ENCODE measurements around the gene FCHO1.
"Not testable (repeated sequence)": the region's sequence is repeated elsewhere in the genome, so short reads cannot be mapped to it uniquely, and the experiment has no call there.

DNA sequence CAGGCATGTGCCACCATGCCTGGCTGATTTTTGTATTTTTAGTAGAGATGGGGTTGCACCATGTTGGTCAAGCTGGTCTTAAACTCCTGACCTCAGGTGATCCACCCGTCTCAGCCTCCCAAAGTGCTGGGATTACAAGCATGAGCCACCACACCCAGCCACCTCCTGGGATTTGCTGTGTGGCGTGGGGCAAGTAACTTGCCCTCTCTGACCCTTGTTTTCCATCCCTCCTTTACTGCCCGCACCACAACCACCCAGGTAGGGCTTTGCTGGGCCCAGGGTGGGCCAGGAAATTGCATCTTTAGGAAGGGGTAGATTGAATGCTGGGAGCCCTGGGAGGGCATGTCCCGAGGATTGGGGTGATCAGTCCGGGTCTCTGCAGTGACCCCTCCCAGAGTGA, 32.4 kb downstream of the FCHO1 start:
- not testable (repeated sequence) for TF ChIP-seq SUZ12 (IDR thresholded peaks at IDR 0.05); SP1 (IDR thresholded peaks at IDR 0.05); BHLHE40 (IDR thresholded peaks at IDR 0.05; ENCODE audit: borderline replicate concordance); FOXM1 (IDR thresholded peaks at IDR 0.05; ENCODE audit: borderline replicate concordance); ZNF384 (IDR thresholded peaks at IDR 0.05); TARDBP (IDR thresholded peaks at IDR 0.05); FOXA1 (IDR thresholded peaks at IDR 0.05); ARNT (IDR thresholded peaks at IDR 0.05); NFRKB (IDR thresholded peaks at IDR 0.05)
- TF ChIP-seq, protein P1, sequence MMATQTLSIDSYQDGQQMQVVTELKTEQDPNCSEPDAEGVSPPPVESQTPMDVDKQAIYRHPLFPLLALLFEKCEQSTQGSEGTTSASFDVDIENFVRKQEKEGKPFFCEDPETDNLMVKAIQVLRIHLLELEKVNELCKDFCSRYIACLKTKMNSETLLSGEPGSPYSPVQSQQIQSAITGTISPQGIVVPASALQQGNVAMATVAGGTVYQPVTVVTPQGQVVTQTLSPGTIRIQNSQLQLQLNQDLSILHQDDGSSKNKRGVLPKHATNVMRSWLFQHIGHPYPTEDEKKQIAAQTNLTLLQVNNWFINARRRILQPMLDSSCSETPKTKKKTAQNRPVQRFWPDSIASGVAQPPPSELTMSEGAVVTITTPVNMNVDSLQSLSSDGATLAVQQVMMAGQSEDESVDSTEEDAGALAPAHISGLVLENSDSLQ (IDR thresholded peaks at IDR 0.05) = not testable (repeated sequence)

All from HEK293T (cell line).